ENCODE measurements around the gene SULT2B1. TPM values are rescaled to one million over a fixed set of nuclear protein-coding genes. Genes with fewer than 3 reads are reported as not detected.

SULT2B1 gene
- total and polyA plus RNA-seq, 4 donors: 0.14 to 0.24 TPM; not detected in 2

- H3K9ac ChIP-seq (ENCODE audit: low read depth in 1 of 2, low read length in 2 of 2): peak overlapping the region; percentile 98 to 99
- TF ChIP-seq YY1 (IDR thresholded peaks at IDR 0.05): no peak
- TF ChIP-seq TAF1 (conservative IDR thresholded peaks at IDR 0.05): no peak
- TF ChIP-seq RAD21 (IDR thresholded peaks at IDR 0.05): no peak
- no peak for TF ChIP-seq EGR1 (IDR thresholded peaks at IDR 0.05; ENCODE audit: low read depth in 2 of 2)
- TF ChIP-seq RXRA (IDR thresholded peaks at IDR 0.05): no peak
- no peak for TF ChIP-seq GABPA (IDR thresholded peaks at IDR 0.05 in 1 of 2, conservative IDR thresholded peaks at IDR 0.05 in 1 of 2)
- no peak for TF ChIP-seq NR2F2 (IDR thresholded peaks at IDR 0.05)
- H3K27me3 ChIP-seq (ENCODE audit: control insufficient read depth in 4 of 4, insufficient read depth in 4 of 4, low read length in 3 of 4): no peaks in the 10 kb centered on the region
- peaks cover 15 to 27% (median 18%) of the 10 kb centered on the region in 4 donors for H3K36me3 ChIP-seq (ENCODE audit: control insufficient read depth in 4 of 4, insufficient read depth in 3 of 4, low read depth in 1 of 4, low read length in 3 of 4)
- peak overlapping the region; percentile 75 to 81 for H3K27ac ChIP-seq (ENCODE audit: low read depth in 1 of 2, low read length in 2 of 2)
- H3K4me3 ChIP-seq (ENCODE audit: low read depth in 1 of 3, low read length in 3 of 3): peak overlapping the region; percentile 58 to 98 (median 97)
- peaks cover 8 to 46% (median 32%) of the 10 kb centered on the region in 4 donors for H3K4me1 ChIP-seq (ENCODE audit: control insufficient read depth in 4 of 4, insufficient read depth in 4 of 4, low read length in 3 of 4)
- no peak for DNase-seq (ENCODE audit: low spot score)
- 2% methylated on average over 18 of the region's 18 CpGs for WGBS
- H3K9me3 ChIP-seq (ENCODE audit: control insufficient read depth in 4 of 4, low read length in 3 of 4): no peaks in the 10 kb centered on the region
Observed at GRCh38 chr19:48618278-48618915, 66.4 kb downstream of the SULT2B1 start.

DNA sequence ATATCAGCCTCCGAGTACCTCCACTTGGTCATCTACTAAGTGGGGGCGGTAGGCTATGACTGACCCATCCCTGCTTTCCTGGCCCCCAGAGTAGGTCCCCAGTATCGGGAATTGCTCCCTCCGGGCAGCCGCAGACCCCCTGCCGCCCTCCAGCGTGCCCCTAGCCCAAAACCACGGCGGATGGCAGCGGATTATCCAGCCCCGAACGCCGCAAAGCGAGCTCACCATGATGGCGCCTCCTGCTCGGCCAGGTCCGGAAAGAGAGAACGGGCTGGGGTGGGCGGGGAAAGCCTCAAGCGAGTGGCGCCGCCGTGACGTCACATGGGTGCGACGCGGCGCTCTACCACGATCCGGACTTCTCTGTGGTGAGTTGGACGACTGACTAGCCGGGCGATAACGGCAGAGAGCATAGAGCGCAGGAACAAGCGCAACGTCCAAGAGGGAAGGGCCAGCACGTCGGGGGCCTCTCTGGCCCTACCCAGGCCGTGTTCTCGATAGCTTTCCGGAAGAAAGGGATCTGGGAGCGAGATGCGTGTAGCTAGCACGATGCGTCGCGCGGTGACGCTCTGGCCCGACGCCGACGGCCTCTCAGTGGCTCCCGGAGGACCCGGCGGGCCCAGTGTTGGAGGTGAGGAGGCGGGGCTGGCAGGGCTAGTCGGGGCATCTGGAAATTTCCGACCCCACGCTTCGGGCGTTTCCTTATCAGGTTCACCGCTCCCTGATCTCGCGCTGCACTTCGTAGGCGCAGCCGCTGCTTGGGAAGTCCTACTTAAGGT, 67.1 kb downstream of the SULT2B1 start, which contains the start of the genes RPL18 and SPHK2:
Gene RPL18 (minus strand): TSS at position 263 of the 776 bp plus-strand sequence. CDS start 35 bp downstream, at position 228.
Gene SPHK2 (plus strand): TSS at position 591 of the 776 bp plus-strand sequence. CDS start 1,009 bp downstream, outside the sequence.
- H3K27me3 ChIP-seq (ENCODE audit: control insufficient read depth in 4 of 4, insufficient read depth in 4 of 4, low read length in 3 of 4): no peaks in the 10 kb centered on the region
- H3K4me1 ChIP-seq (ENCODE audit: control insufficient read depth in 4 of 4, insufficient read depth in 4 of 4, low read length in 3 of 4): peaks cover 8 to 49% (median 33%) of the 10 kb centered on the region in 4 donors
- peaks cover 15 to 27% (median 18%) of the 10 kb centered on the region in 4 donors for H3K36me3 ChIP-seq (ENCODE audit: control insufficient read depth in 4 of 4, insufficient read depth in 3 of 4, low read depth in 1 of 4, low read length in 3 of 4)
- H3K9ac ChIP-seq (ENCODE audit: low read depth in 1 of 2, low read length in 2 of 2): peak within 1 kb of the TSS; percentile 98 to 99
- peak within 1 kb of the TSS; percentile 58 to 98 (median 97) for H3K4me3 ChIP-seq (ENCODE audit: low read depth in 1 of 3, low read length in 3 of 3)
- H3K9me3 ChIP-seq (ENCODE audit: control insufficient read depth in 4 of 4, low read length in 3 of 4): no peaks in the 10 kb centered on the region
- TF ChIP-seq FOXA2 (IDR thresholded peaks at IDR 0.05) (no peak), TAF1 (conservative IDR thresholded peaks at IDR 0.05) (peak; percentile 98), GABPA (IDR thresholded peaks at IDR 0.05 in 1 of 2, conservative IDR thresholded peaks at IDR 0.05 in 1 of 2) (peak in 1 of 2 donors; percentile 92), CTCF (IDR thresholded peaks at IDR 0.05; ENCODE audit: low read depth, low read length, missing input control) (no peak), EGR1 (IDR thresholded peaks at IDR 0.05; ENCODE audit: low read depth in 2 of 2) (peak; percentile 10 to 63), HNF4A (conservative IDR thresholded peaks at IDR 0.05) (peak; percentile 47 to 59), FOXA1 (IDR thresholded peaks at IDR 0.05) (peak; percentile 84), RAD21 (IDR thresholded peaks at IDR 0.05) (peak in 1 of 2 donors; percentile 5), SP1 (IDR thresholded peaks at IDR 0.05) (peak; percentile 97), JUND (IDR thresholded peaks at IDR 0.05) (peak in 1 of 2 donors; percentile 56), RXRA (IDR thresholded peaks at IDR 0.05) (peak; percentile 57 to 71), HNF4G (IDR thresholded peaks at IDR 0.05) (no peak), NR2F2 (IDR thresholded peaks at IDR 0.05) (peak; percentile 60), ZBTB33 (IDR thresholded peaks at IDR 0.05) (peak; percentile 95), YY1 (IDR thresholded peaks at IDR 0.05) (peak; percentile 96)
- TF ChIP-seq, protein P1, sequence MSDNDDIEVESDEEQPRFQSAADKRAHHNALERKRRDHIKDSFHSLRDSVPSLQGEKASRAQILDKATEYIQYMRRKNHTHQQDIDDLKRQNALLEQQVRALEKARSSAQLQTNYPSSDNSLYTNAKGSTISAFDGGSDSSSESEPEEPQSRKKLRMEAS (IDR thresholded peaks at IDR 0.05): peak; percentile 93
- TF ChIP-seq, protein P2, sequence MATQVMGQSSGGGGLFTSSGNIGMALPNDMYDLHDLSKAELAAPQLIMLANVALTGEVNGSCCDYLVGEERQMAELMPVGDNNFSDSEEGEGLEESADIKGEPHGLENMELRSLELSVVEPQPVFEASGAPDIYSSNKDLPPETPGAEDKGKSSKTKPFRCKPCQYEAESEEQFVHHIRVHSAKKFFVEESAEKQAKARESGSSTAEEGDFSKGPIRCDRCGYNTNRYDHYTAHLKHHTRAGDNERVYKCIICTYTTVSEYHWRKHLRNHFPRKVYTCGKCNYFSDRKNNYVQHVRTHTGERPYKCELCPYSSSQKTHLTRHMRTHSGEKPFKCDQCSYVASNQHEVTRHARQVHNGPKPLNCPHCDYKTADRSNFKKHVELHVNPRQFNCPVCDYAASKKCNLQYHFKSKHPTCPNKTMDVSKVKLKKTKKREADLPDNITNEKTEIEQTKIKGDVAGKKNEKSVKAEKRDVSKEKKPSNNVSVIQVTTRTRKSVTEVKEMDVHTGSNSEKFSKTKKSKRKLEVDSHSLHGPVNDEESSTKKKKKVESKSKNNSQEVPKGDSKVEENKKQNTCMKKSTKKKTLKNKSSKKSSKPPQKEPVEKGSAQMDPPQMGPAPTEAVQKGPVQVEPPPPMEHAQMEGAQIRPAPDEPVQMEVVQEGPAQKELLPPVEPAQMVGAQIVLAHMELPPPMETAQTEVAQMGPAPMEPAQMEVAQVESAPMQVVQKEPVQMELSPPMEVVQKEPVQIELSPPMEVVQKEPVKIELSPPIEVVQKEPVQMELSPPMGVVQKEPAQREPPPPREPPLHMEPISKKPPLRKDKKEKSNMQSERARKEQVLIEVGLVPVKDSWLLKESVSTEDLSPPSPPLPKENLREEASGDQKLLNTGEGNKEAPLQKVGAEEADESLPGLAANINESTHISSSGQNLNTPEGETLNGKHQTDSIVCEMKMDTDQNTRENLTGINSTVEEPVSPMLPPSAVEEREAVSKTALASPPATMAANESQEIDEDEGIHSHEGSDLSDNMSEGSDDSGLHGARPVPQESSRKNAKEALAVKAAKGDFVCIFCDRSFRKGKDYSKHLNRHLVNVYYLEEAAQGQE (IDR thresholded peaks at IDR 0.05): peak; percentile 95
- TF ChIP-seq, protein P3, sequence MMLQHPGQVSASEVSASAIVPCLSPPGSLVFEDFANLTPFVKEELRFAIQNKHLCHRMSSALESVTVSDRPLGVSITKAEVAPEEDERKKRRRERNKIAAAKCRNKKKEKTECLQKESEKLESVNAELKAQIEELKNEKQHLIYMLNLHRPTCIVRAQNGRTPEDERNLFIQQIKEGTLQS (IDR thresholded peaks at IDR 0.05): peak; percentile 82
- H3K27ac ChIP-seq (ENCODE audit: low read depth in 1 of 2, low read length in 2 of 2): peak within 1 kb of the TSS; percentile 85 to 93
- WGBS: under 1% methylated on average over 69 of the region's 69 CpGs
- DNase-seq (ENCODE audit: low spot score): peak; percentile 96

Measured in liver (tissue), 9 donors.